Psoas muscle (tissue), 8 donors: Measurements from ENCODE around the gene SNX8. TPM values are rescaled to one million over a fixed set of nuclear protein-coding genes. Genes with fewer than 3 reads are reported as not detected.

Experiments
- ATAC-seq, 4 donors: fragments of 200-7000 bp; cut with Tn5 transposase; one replicate each; pipeline ENCODE4 v1.9.1; 2020; ENCODE audit warnings: moderate library complexity in 3 of 4, mild to moderate bottlenecking in 2 of 4
- DNase-seq, 2 donors: peaks; one replicate each; pipeline ENCODE4 v3.0.0-alpha.2; 2020
- H3K27ac ChIP-seq: fragments of 200-600 bp; one replicate; pipeline ENCODE4 v1.8.0; 2022
- H3K27me3 ChIP-seq, 3 donors: fragments of 200-600 bp in 1 of 3; one replicate each; pipeline versions ENCODE4 v1.6.1 to v1.8.0; 2013 to 2022; ENCODE audit warnings: low read length in 2 of 3, mild to moderate bottlenecking in 2 of 3, moderate library complexity in 1 of 3; ENCODE audit not compliant: insufficient read depth in 3 of 3
- H3K36me3 ChIP-seq, 2 donors: fragments of 200-600 bp in 1 of 2; one replicate each; pipeline versions ENCODE4 v1.6.1 to v1.8.0; 2013 to 2022; ENCODE audit warnings: low read depth in 1 of 2, mild to moderate bottlenecking in 1 of 2, moderate library complexity in 1 of 2; ENCODE audit not compliant: insufficient read depth in 1 of 2
- H3K4me1 ChIP-seq: fragments of 200-600 bp; one replicate; pipeline ENCODE4 v1.8.0; 2022
- H3K4me3 ChIP-seq: fragments of 200-600 bp; one replicate; pipeline ENCODE4 v1.8.0; 2022; ENCODE audit warnings: mild to moderate bottlenecking
- H3K9me3 ChIP-seq: fragments of 200-600 bp; one replicate; pipeline ENCODE4 v1.8.0; 2022
- CTCF ChIP-seq: fragments of 200-600 bp; IDR thresholded peaks from one replicate; pipeline ENCODE4 v1.8.0; 2022; ENCODE audit warnings: antibody characterized with exemption
- WGBS, 3 donors: extraction: QIAGEN DNeasy Blood & Tissue Kit; methylation state at CpG; one replicate each; pipeline versions ENCODE4 v1.1.6 to v1.1.7; 2013; 5-methylcytosine and 5-hydroxymethylcytosine counted together
- intact Hi-C, 2 donors: fragments of 100-400 bp; cut with DNase I; formaldehyde crosslinking; loops; one replicate each; pipeline versions ENCODE4 v1.11.0 to v1.14.2; 2022
- polyA plus RNA-seq, 3 donors: library from polyadenylated mRNA; stranded (reverse); fragments of 200-250 nt; gene quantifications; one replicate each; pipeline ENCODE4 v1.2.3, GENCODE V29; 2013
- total RNA-seq, 4 donors: library from RNA; stranded (reverse); fragmentation: NEBNext Ultra II Directional in 2 of 4; extraction: Animal tissue kit (Norgen Biotek cat#: 25700) in 2 of 4; gene quantifications; one replicate each; pipeline versions ENCODE4 v1.2.1 to v1.2.4, GENCODE V29; 2021 to 2023
- donor health status: healthy with polysubstance abuse.
- donor health status: DM: no; HTN: no; CAD: no; lungs with moderate emphysema.
- donor health status: Bipolar disorder and iron deficiency.
- donor health status: healthy.
- donor health status: DM: yes; HTN: yes; CAD: no.
- donor health status: DM: no; HTN: no; CAD: no.
- donor health status: DM: no; HTN: no; CAD: no.
- donor health status: DM: yes; HTN: yes; CAD: no.

SNX8 gene
- total and polyA plus RNA-seq, 7 donors = 8.4 to 25.1 (median 14.3) TPM

- intact Hi-C loops = no loop called here
- H3K4me3 ChIP-seq = no peak overlapping the region
- no peak overlapping the region for H3K27ac ChIP-seq
- H3K27me3 ChIP-seq = no peaks in the 10 kb centered on the region
- TF ChIP-seq CTCF = no peak
- no peaks in the 10 kb centered on the region for H3K9me3 ChIP-seq
- H3K4me1 ChIP-seq = no peaks in the 10 kb centered on the region
- DNase-seq (peak in 1 of 2 donors; percentile 4), ATAC-seq (no peak)
- peaks cover 2 to 14% of the 10 kb centered on the region in 2 donors for H3K36me3 ChIP-seq
- WGBS, 3 donors = 88 to 92% (median 90%) methylated on average over 14 of the region's 14 CpGs
Observed at GRCh38 chr7:2261611-2262010, 52.6 kb downstream of the SNX8 start.

GRCh38 chr7:2260820-2261219 is 53.4 kb downstream of the SNX8 start:
- H3K4me3 ChIP-seq = no peak overlapping the region
- H3K27ac ChIP-seq = no peak overlapping the region
- H3K36me3 ChIP-seq = peaks cover 2 to 21% of the 10 kb centered on the region in 2 donors
- H3K4me1 ChIP-seq = no peaks in the 10 kb centered on the region
- H3K9me3 ChIP-seq = no peaks in the 10 kb centered on the region
- no peak for DNase-seq
- ATAC-seq = no peak
- no peaks in the 10 kb centered on the region for H3K27me3 ChIP-seq
- WGBS, 3 donors = 87 to 90% (median 88%) methylated on average over 5 of the region's 5 CpGs
- no peak for TF ChIP-seq CTCF
- intact Hi-C loops = no loop called here

- Histone ChIP-seq H3K27me3 (no peaks in the 10 kb centered on the region), H3K9me3 (no peaks in the 10 kb centered on the region), H3K4me1 (no peaks in the 10 kb centered on the region), H3K27ac (no peak overlapping the region), H3K36me3 (peaks cover 2 to 26% of the 10 kb centered on the region in 2 donors), H3K4me3 (no peak overlapping the region)
- TF ChIP-seq CTCF = no peak
- intact Hi-C loops = no loop called here
- no peak for DNase-seq
- 88 to 91% (median 89%) methylated on average over 9 of the region's 9 CpGs for WGBS, 3 donors
- no peak for ATAC-seq
Observed at GRCh38 chr7:2259480-2259879, 54.8 kb downstream of the SNX8 start.

- ATAC-seq = no peak
- Histone ChIP-seq H3K27ac (no peak overlapping the region), H3K9me3 (no peaks in the 10 kb centered on the region), H3K27me3 (no peaks in the 10 kb centered on the region), H3K4me3 (no peak overlapping the region), H3K4me1 (no peaks in the 10 kb centered on the region), H3K36me3 (peaks cover 2 to 26% of the 10 kb centered on the region in 2 donors)
- no peak for DNase-seq
- intact Hi-C loops = no loop called here
- 94 to 96% (median 94%) methylated on average over 34 of the region's 34 CpGs for WGBS, 3 donors
- TF ChIP-seq CTCF = no peak
Observed at GRCh38 chr7:2258661-2259365, 55.4 kb downstream of the SNX8 start.

GRCh38 chr7:2257651-2258050 is 56.6 kb downstream of the SNX8 start:
- intact Hi-C loops = no loop called here
- WGBS, 3 donors = 91 to 93% (median 93%) methylated on average over 13 to 17 of the region's 17 CpGs
- no peaks in the 10 kb centered on the region for H3K9me3 ChIP-seq
- H3K4me3 ChIP-seq = no peak overlapping the region
- no peaks in the 10 kb centered on the region for H3K27me3 ChIP-seq
- ATAC-seq (no peak), DNase-seq (no peak)
- H3K4me1 ChIP-seq = no peaks in the 10 kb centered on the region
- H3K27ac ChIP-seq = no peak overlapping the region
- TF ChIP-seq CTCF = no peak
- peaks cover 2 to 23% of the 10 kb centered on the region in 2 donors for H3K36me3 ChIP-seq
